ENCODE measurements around the gene IP6K2. TPM values are rescaled to one million over a fixed set of nuclear protein-coding genes. Genes with fewer than 3 reads are reported as not detected.
"Not testable (repeated sequence)": the region's sequence is repeated elsewhere in the genome, so short reads cannot be mapped to it uniquely, and the experiment has no call there.

Gene IP6K2
- total RNA-seq, 1 donor from 2014 or later, result 40.4 TPM

- DNase-seq (ENCODE audit: low spot score), result not testable (repeated sequence)
Observed at GRCh38 chr3:48733752-48734518, 16.9 kb upstream of the IP6K2 start.

GRCh38 chr3:48727511-48727910 lies 10.5 kb upstream of the IP6K2 start:
- DNase-seq (ENCODE audit: low spot score), result no peak

GRCh38 chr3:48725185-48725855 lies 8.3 kb upstream of the IP6K2 start:
- not testable (repeated sequence) for DNase-seq (ENCODE audit: low spot score)

GRCh38 chr3:48723725-48724124 lies 6.7 kb upstream of the IP6K2 start:
- DNase-seq (ENCODE audit: low spot score), result no peak

- DNase-seq (ENCODE audit: low spot score), result not testable (repeated sequence)
Observed at GRCh38 chr3:48723293-48723692, 6.3 kb upstream of the IP6K2 start.

GRCh38 chr3:48716508-48716981 lies 476 bp downstream of the IP6K2 start:
- DNase-seq (ENCODE audit: low spot score), result no peak

GRCh38 chr3:48715174-48715800 lies 1.7 kb downstream of the IP6K2 start:
- DNase-seq (ENCODE audit: low spot score), result no peak

GRCh38 chr3:48711727-48712126 lies 5.3 kb downstream of the IP6K2 start:
- DNase-seq (ENCODE audit: low spot score), result no peak

GRCh38 chr3:48709051-48709461 lies 8.0 kb downstream of the IP6K2 start:
- no peak for DNase-seq (ENCODE audit: low spot score)

- DNase-seq (ENCODE audit: low spot score), result no peak
Observed at GRCh38 chr3:48708481-48708889, 8.5 kb downstream of the IP6K2 start.

- no peak for DNase-seq (ENCODE audit: low spot score)
Observed at GRCh38 chr3:48707157-48707556, 9.9 kb downstream of the IP6K2 start.

- no peak for DNase-seq (ENCODE audit: low spot score)
Observed at GRCh38 chr3:48702320-48702920, 14.6 kb downstream of the IP6K2 start.

GRCh38 chr3:48700731-48701405 lies 16.2 kb downstream of the IP6K2 start:
- DNase-seq (ENCODE audit: low spot score), result no peak

GRCh38 chr3:48698891-48699290 lies 18.1 kb downstream of the IP6K2 start:
- peak; percentile 53 for DNase-seq (ENCODE audit: low spot score)

- DNase-seq (ENCODE audit: low spot score), result no peak
Observed at GRCh38 chr3:48697952-48698351, 19.1 kb downstream of the IP6K2 start.

- no peak for DNase-seq (ENCODE audit: low spot score)
Observed at GRCh38 chr3:48696601-48697000, 20.4 kb downstream of the IP6K2 start.

- no peak for DNase-seq (ENCODE audit: low spot score)
Observed at GRCh38 chr3:48696156-48696555, 20.9 kb downstream of the IP6K2 start.

- no peak for DNase-seq (ENCODE audit: low spot score)
Observed at GRCh38 chr3:48695393-48695753, 21.6 kb downstream of the IP6K2 start.

GRCh38 chr3:48694610-48695392 lies 22.2 kb downstream of the IP6K2 start:
- no peak for DNase-seq (ENCODE audit: low spot score)

GRCh38 chr3:48693826-48694225 lies 23.2 kb downstream of the IP6K2 start:
- DNase-seq (ENCODE audit: low spot score), result no peak
